ENCODE results near the gene OR6Q1.

The OR6Q1 gene

GRCh38 chr11:58059007-58059350 is 28.2 kb downstream of the OR6Q1 start:
- DNase-seq = no peak

- no peak for DNase-seq
Observed at GRCh38 chr11:58060535-58060934, 29.8 kb downstream of the OR6Q1 start.

- DNase-seq = no peak
Observed at GRCh38 chr11:58060939-58061672, 30.4 kb downstream of the OR6Q1 start.

- DNase-seq = no peak
Observed at GRCh38 chr11:58061813-58062212, 31.1 kb downstream of the OR6Q1 start.

GRCh38 chr11:58067685-58068084 is 36.9 kb downstream of the OR6Q1 start:
- no peak for DNase-seq

GRCh38 chr11:58068655-58069054 is 37.9 kb downstream of the OR6Q1 start:
- no peak for DNase-seq

- DNase-seq = no peak
Observed at GRCh38 chr11:58070585-58070984, 39.8 kb downstream of the OR6Q1 start.

GRCh38 chr11:58075781-58076180 is 45.0 kb downstream of the OR6Q1 start:
- no peak for DNase-seq
